Fibroblast of lung (primary cell): ENCODE measurements around the gene APOM.

ENCODE experiments used
- EZH2 ChIP-seq: IDR thresholded peaks from 2 replicates; pipeline ENCODE4 v1.5.1; 2012; ENCODE audit warnings: low read length, control low read depth, mild to moderate bottlenecking; ENCODE audit errors: missing control alignments
- TF ChIP-seq, protein P1 (sequence below), 2 donors: IDR thresholded peaks in 1 of 2; conservative IDR thresholded peaks in 1 of 2; 1 replicate in 1 of 2; 2 replicates in 1 of 2; pipeline ENCODE4 v1.5.1; 2011 to 2012; ENCODE audit warnings: low read length in 2 of 2, control low read depth in 1 of 2, inconsistent platforms in 1 of 2, low read depth in 1 of 2, mild to moderate bottlenecking in 1 of 2

DNA sequence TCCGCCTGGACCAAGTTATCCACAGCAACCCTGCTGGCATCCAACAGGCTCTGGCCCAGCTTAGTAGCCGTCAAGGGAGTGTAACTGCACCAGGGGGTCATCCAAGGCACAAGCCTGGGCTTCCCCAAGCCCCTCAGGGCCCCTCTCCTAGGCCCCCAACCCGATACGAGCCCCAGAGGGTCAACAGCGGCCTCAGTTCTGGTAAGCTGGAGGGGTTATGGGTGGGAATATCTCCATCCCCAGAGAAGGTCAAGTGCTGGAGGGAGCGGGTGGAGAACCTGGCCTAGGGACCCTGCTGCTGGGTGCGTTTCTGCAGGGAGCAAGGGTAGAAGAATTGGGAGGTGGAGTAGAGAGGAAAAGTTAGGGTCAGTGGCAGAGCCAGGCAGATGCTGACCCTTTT, 22.2 kb upstream of the APOM start:
- TF ChIP-seq, protein P1, sequence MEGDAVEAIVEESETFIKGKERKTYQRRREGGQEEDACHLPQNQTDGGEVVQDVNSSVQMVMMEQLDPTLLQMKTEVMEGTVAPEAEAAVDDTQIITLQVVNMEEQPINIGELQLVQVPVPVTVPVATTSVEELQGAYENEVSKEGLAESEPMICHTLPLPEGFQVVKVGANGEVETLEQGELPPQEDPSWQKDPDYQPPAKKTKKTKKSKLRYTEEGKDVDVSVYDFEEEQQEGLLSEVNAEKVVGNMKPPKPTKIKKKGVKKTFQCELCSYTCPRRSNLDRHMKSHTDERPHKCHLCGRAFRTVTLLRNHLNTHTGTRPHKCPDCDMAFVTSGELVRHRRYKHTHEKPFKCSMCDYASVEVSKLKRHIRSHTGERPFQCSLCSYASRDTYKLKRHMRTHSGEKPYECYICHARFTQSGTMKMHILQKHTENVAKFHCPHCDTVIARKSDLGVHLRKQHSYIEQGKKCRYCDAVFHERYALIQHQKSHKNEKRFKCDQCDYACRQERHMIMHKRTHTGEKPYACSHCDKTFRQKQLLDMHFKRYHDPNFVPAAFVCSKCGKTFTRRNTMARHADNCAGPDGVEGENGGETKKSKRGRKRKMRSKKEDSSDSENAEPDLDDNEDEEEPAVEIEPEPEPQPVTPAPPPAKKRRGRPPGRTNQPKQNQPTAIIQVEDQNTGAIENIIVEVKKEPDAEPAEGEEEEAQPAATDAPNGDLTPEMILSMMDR (conservative IDR thresholded peaks at IDR 0.05 in 1 of 2, IDR thresholded peaks at IDR 0.05 in 1 of 2; ENCODE audit: low read depth in 1 of 2, low read length in 2 of 2) = no peak
- no peak for TF ChIP-seq EZH2
